A549 (cell line): Measurements from ENCODE around the gene SLCO1A2. TPM values are rescaled to one million over a fixed set of nuclear protein-coding genes. Genes with fewer than 3 reads are reported as not detected.
A peak's percentile ranks its signal among the peaks of the same experiment; 100 is the strongest.

Experiments used
- ATAC-seq, 2 experiments: fragments of 200-7000 bp in 1 of 2; fragments of >200 bp in 1 of 2; cut with Nextera tagmentation in 1 of 2; cut with Tn5 transposase in 1 of 2; 3 replicates each; pipeline versions ENCODE4 v1.8.0 to v1.9.1; 2018 to 2020; ENCODE audit warnings: mild to moderate bottlenecking in 1 of 2, moderate library complexity in 1 of 2
- CTCF ChIA-PET: fragments of 300-600 bp; sonication (Branson Sonifier 250); formaldehyde crosslinking; extraction: SDS; loops from one replicate; lab custom pipeline; 2021; ENCODE audit warnings: antibody characterized with exemption, inconsistent platforms; lab: Yijun Ruan, JAX
- POLR2A ChIA-PET: fragments of 350-600 bp; formaldehyde crosslinking; extraction: SDS; loops from one replicate; lab custom pipeline; 2021; ENCODE audit warnings: antibody characterized with exemption, inconsistent platforms; lab: Yijun Ruan, JAX
- DNase-seq, 2 experiments: peaks; one replicate each; pipeline versions ENCODE4 v3.0.0 to v3.0.0-alpha.2; 2011 to 2016; ENCODE audit warnings: low read depth in 1 of 2, low spot score in 1 of 2
- FAIRE-seq: peaks from 2 replicates; lab custom pipeline; 2011; peaks lifted over from hg19 to GRCh38; lab: Jason Lieb, UNC
- H3K27ac ChIP-seq, 2 experiments: fragments of >200 bp; sonication (Bioruptor Twin); formaldehyde crosslinking; 3 replicates each; pipeline ENCODE4 v1.5.1; 2016 to 2017
- H3K4me1 ChIP-seq: fragments of >200 bp; sonication (Bioruptor Twin); formaldehyde crosslinking; 3 replicates; pipeline ENCODE4 v1.6.1; 2016
- H3K4me2 ChIP-seq: fragments of >200 bp; sonication (Bioruptor Twin); formaldehyde crosslinking; 3 replicates; pipeline ENCODE4 v1.6.1; 2016
- H3K4me3 ChIP-seq: fragments of >200 bp; sonication (Bioruptor Twin); formaldehyde crosslinking; 3 replicates; pipeline ENCODE4 v1.5.1; 2016
- H3K9me3 ChIP-seq: fragments of >200 bp; sonication (Bioruptor Twin); formaldehyde crosslinking; 3 replicates; pipeline ENCODE4 v1.6.1; 2016
- CBX2 ChIP-seq: fragments of 200-600 bp; sonication (generic); IDR thresholded peaks from 2 replicates; pipeline ENCODE4 v1.6.1; 2016; ENCODE audit warnings: low read depth, mild to moderate bottlenecking, borderline replicate concordance
- CEBPB ChIP-seq, 2 experiments: fragments of >200 bp in 1 of 2; sonication (Bioruptor Twin) in 1 of 2; formaldehyde crosslinking in 1 of 2; IDR thresholded peaks; 2 replicates each; pipeline ENCODE4 v1.6.1; 2012 to 2016
- CHD4 ChIP-seq: fragments of 200-600 bp; sonication (generic); IDR thresholded peaks from 2 replicates; pipeline ENCODE4 v1.6.1; 2016; ENCODE audit warnings: antibody characterized with exemption, mild to moderate bottlenecking, borderline replicate concordance
- EHF ChIP-seq: fragments of 250-450 bp; sonication (Bioruptor Pico); IDR thresholded peaks from 2 replicates; pipeline ENCODE4 v1.5.0; 2020; ENCODE audit warnings: mild to moderate bottlenecking
- FOXS1 ChIP-seq: fragments of 250-450 bp; sonication (Bioruptor Pico); IDR thresholded peaks from 2 replicates; pipeline ENCODE4 v1.5.0; 2020; ENCODE audit warnings: mild to moderate bottlenecking, moderate library complexity
- GATA3 ChIP-seq: IDR thresholded peaks from 2 replicates; pipeline ENCODE4 v1.6.1; 2012; ENCODE audit warnings: borderline replicate concordance
- HOXB13 ChIP-seq: fragments of 250-450 bp; sonication (Bioruptor Pico); IDR thresholded peaks from 2 replicates; pipeline ENCODE4 v1.5.0; 2020; ENCODE audit warnings: low read depth, mild to moderate bottlenecking, moderate library complexity
- JUN ChIP-seq, 2 experiments: fragments of >200 bp; sonication (Bioruptor Twin); formaldehyde crosslinking; IDR thresholded peaks; 2 replicates in 1 of 2; 3 replicates in 1 of 2; pipeline ENCODE4 v1.6.1; 2016 to 2017
- KDM5A ChIP-seq: fragments of 200-600 bp; sonication (generic); IDR thresholded peaks from 2 replicates; pipeline ENCODE4 v1.6.1; 2016; ENCODE audit warnings: antibody characterized with exemption, mild to moderate bottlenecking
- MAFK ChIP-seq: fragments of 450-650 bp; IDR thresholded peaks from 2 replicates; pipeline ENCODE4 v1.6.1; 2014; ENCODE audit not compliant: partially characterized antibody
- REST ChIP-seq: fragments of 200-600 bp; sonication (generic); IDR thresholded peaks from 2 replicates; pipeline ENCODE4 v1.6.1; 2016; ENCODE audit warnings: antibody characterized with exemption, mild to moderate bottlenecking, moderate library complexity
- RNF2 ChIP-seq: fragments of 200-600 bp; sonication (generic); IDR thresholded peaks from 2 replicates; pipeline ENCODE4 v1.6.1; 2016; ENCODE audit warnings: low read depth, mild to moderate bottlenecking, antibody characterized with exemption, moderate library complexity, borderline replicate concordance
- TFCP2L1 ChIP-seq: fragments of 250-450 bp; sonication (Bioruptor Pico); IDR thresholded peaks from 2 replicates; pipeline ENCODE4 v1.5.0; 2021; ENCODE audit warnings: mild to moderate bottlenecking
- USF2 ChIP-seq: fragments of 450-650 bp; IDR thresholded peaks from 2 replicates; pipeline ENCODE4 v1.6.1; 2014; ENCODE audit warnings: antibody characterized with exemption
- ZFP36 ChIP-seq: fragments of 450-650 bp; IDR thresholded peaks from 2 replicates; pipeline ENCODE4 v1.6.1; 2014; ENCODE audit warnings: borderline replicate concordance; ENCODE audit not compliant: partially characterized antibody
- ZNF302 ChIP-seq: fragments of 250-450 bp; sonication (Bioruptor Pico); IDR thresholded peaks from 2 replicates; pipeline ENCODE4 v1.9.0; 2021; ENCODE audit warnings: inconsistent platforms, mild to moderate bottlenecking, moderate library complexity
- WGBS: methylation state at CpG from one replicate; pipeline ENCODE4 v1.1.6; 2017; ENCODE audit errors: missing lambda C conversion rate; 5-methylcytosine and 5-hydroxymethylcytosine counted together
- polyA plus RNA-seq, 4 experiments: library from polyadenylated mRNA; depleted of rRNA in 3 of 4; stranded (reverse); fragments of >200 nt; fragmentation: RNase III in 1 of 4; extraction: RNeasy Plus Mini Kit Qiagen cat#74134 plus additional on column Dnase treatment in 1 of 4; gene quantifications; 2 replicates in 3 of 4; 3 replicates in 1 of 4; pipeline ENCODE4 v1.2.3, GENCODE V29; 2011 to 2017
- TF ChIP-seq, protein P1 (sequence below): IDR thresholded peaks from 2 replicates; pipeline ENCODE4 v1.6.1; 2012

SLCO1A2 gene
- polyA plus RNA-seq, 2 of the 4 experiments (the other 2 are of a cell fraction) = 0.08 to 0.31 TPM

DNA sequence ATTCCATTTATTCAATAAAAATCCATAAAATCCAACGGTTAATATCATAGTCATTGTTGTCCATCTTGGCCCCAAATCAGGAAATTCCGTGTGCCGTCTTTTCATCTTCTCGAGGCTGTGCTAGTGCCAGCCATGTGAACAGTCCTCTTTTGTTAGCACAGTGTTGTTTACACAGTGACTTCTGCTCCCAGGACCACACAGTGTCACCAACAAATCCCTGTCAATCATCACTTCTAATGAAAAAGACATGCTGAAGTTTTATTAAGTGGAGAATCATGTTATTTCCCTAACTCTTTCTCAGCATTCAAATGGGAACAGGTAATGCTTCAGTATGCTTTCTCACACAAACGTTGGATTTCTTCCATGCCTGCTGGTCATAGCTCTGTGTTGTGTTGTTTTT is 1.9 kb upstream of the SLCO1A2 start:
- no peak overlapping the region for H3K27ac ChIP-seq

GRCh38 chr12:21330682-21331253 is 3.9 kb downstream of the SLCO1A2 start:
- FAIRE-seq = no peak
- Histone ChIP-seq H3K27ac (no peak overlapping the region), H3K4me2 (no peak overlapping the region), H3K9me3 (peaks cover 18% of the 10 kb centered on the region; the same call in 2 of the 3 replicates), H3K4me3 (no peak overlapping the region), H3K4me1 (no peaks in the 10 kb centered on the region; the same call in 2 of the 3 replicates)
- 2% methylated on average over 1 of the region's 1 CpG for WGBS
- TF ChIP-seq ZFP36 = peak; percentile 89
- TF ChIP-seq HOXB13 (CRISPR knock-in tag) = no peak
- ATAC-seq = no peak
- ChIA-PET POLR2A (no interaction called here), CTCF (no interaction called here)
- peak in 1 of 2 experiments; percentile 19 for DNase-seq

More for the DNA sequence above, 1.9 kb upstream of the SLCO1A2 start:
- ChIA-PET CTCF (no interaction called here), POLR2A (no interaction called here)
- DNase-seq = peak in 1 of 2 experiments; percentile 25
- Histone ChIP-seq H3K4me3 (no peak overlapping the region), H3K9me3 (peaks cover 3% of the 10 kb centered on the region; the same call in 2 of the 3 replicates), H3K4me1 (peaks cover 12% of the 10 kb centered on the region; the same call in 2 of the 3 replicates), H3K4me2 (peak overlapping the region; percentile 55)
- no peak; a peak in 1 of 6 replicates for ATAC-seq
- WGBS = 1% methylated on average over 5 of the region's 5 CpGs
- TF ChIP-seq ZNF302 (CRISPR knock-in tag) = no peak
- TF ChIP-seq FOXS1 (CRISPR knock-in tag) = no peak
- TF ChIP-seq JUN (IDR thresholded peaks at IDR 0.05) = no peak
- no peak for TF ChIP-seq CBX2
- TF ChIP-seq CHD4 = no peak
- TF ChIP-seq GATA3 = no peak
- TF ChIP-seq MAFK = no peak
- no peak for TF ChIP-seq TFCP2L1 (CRISPR knock-in tag)
- TF ChIP-seq USF2 = no peak
- FAIRE-seq = no peak

- Histone ChIP-seq H3K27ac (no peak overlapping the region), H3K4me1 (no peaks in the 10 kb centered on the region), H3K4me3 (no peak overlapping the region), H3K9me3 (peaks cover 18% of the 10 kb centered on the region; the same call in 2 of the 3 replicates), H3K4me2 (no peak overlapping the region)
- TF ChIP-seq EHF (CRISPR knock-in tag) (no peak), CEBPB (IDR thresholded peaks at IDR 0.05) (no peak), CHD4 (no peak), RNF2 (no peak), REST (no peak), KDM5A (no peak), USF2 (no peak)
- TF ChIP-seq, protein P1, sequence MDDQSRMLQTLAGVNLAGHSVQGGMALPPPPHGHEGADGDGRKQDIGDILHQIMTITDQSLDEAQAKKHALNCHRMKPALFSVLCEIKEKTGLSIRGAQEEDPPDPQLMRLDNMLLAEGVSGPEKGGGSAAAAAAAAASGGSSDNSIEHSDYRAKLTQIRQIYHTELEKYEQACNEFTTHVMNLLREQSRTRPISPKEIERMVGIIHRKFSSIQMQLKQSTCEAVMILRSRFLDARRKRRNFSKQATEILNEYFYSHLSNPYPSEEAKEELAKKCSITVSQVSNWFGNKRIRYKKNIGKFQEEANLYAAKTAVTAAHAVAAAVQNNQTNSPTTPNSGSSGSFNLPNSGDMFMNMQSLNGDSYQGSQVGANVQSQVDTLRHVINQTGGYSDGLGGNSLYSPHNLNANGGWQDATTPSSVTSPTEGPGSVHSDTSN = no peak
- DNase-seq (no peak), FAIRE-seq (no peak), ATAC-seq (no peak)
- POLR2A ChIA-PET = no interaction called here
- CTCF ChIA-PET = no interaction called here
Measured at GRCh38 chr12:21328578-21328977, 6.1 kb downstream of the SLCO1A2 start.
